Activated CD4-positive, alpha-beta T cell treated with anti-CD3 and anti-CD28 coated beads, Interleukin-2, amount 10 ng/mL, durations not matched to agents 7 days and 5 days (primary cell): ENCODE data around the gene GJB3. TPM values are rescaled to one million over a fixed set of nuclear protein-coding genes. Genes with fewer than 3 reads are reported as not detected.
"Not testable (repeated sequence)": the region's sequence is repeated elsewhere in the genome, so short reads cannot be mapped to it uniquely, and the experiment has no call there.

ENCODE experiments used
- CTCF ChIA-PET: fragments of 350-600 bp; sonication (Branson Sonifier 250); formaldehyde crosslinking; loops from one replicate; lab custom pipeline; 2021; ENCODE audit warnings: antibody characterized with exemption; lab: Charles Lee
- POLR2A ChIA-PET: fragments of 350-600 bp; sonication (Branson Sonifier 250); formaldehyde crosslinking; loops from one replicate; lab custom pipeline; 2021; ENCODE audit warnings: antibody characterized with exemption; lab: Charles Lee
- DNase-seq: peaks from one replicate; pipeline ENCODE4 v3.0.0-alpha.2; 2020
- H3K27ac Mint-ChIP-seq: one replicate; pipeline ENCODE4 v1.8.0; 2021; ENCODE audit warnings: mild to moderate bottlenecking, moderate library complexity, mixed read lengths
- H3K27me3 Mint-ChIP-seq: one replicate; pipeline ENCODE4 v1.8.0; 2021; ENCODE audit warnings: mixed read lengths
- H3K36me3 Mint-ChIP-seq: one replicate; pipeline ENCODE4 v1.8.0; 2021; ENCODE audit warnings: low read depth, mixed read lengths
- H3K4me1 Mint-ChIP-seq: one replicate; pipeline ENCODE4 v1.8.0; 2021; ENCODE audit warnings: mixed read lengths
- H3K4me3 Mint-ChIP-seq: one replicate; pipeline ENCODE4 v1.8.0; 2021; ENCODE audit warnings: mild to moderate bottlenecking, moderate library complexity, mixed read lengths
- H3K9me3 Mint-ChIP-seq: one replicate; pipeline ENCODE4 v1.8.0; 2021; ENCODE audit warnings: mixed read lengths
- total RNA-seq, 2 experiments: library from RNA; stranded (reverse); gene quantifications; one replicate each; pipeline ENCODE4 v1.2.3, GENCODE V29; 2021

GJB3 gene
- total RNA-seq = not detected

GRCh38 chr1:34781071-34781843 lies at the start of gene GJB3:
GJB3 (plus strand) TSS chr1:34781214; CDS start chr1:34784763, 3,549 bp downstream.
- Mint-ChIP-seq H3K4me3 (no peak within 1 kb of the TSS), H3K27me3 (peaks cover 38% of the 10 kb centered on the region), H3K9me3 (no peaks in the 10 kb centered on the region), H3K27ac (no peak within 1 kb of the TSS), H3K4me1 (no peaks in the 10 kb centered on the region), H3K36me3 (no peaks in the 10 kb centered on the region)
- ChIA-PET POLR2A (no interaction called here), CTCF (interaction anchor here (1.0 to 1.3 kb wide), 2 partner anchors 28 to 71 kb away, joined by 3 to 4 read pairs; no protein-coding TSS in a partner anchor)
- DNase-seq = no peak

GRCh38 chr1:34732831-34733230 lies 48.2 kb upstream of the GJB3 start:
- H3K9me3 Mint-ChIP-seq, POLR2A ChIA-PET, H3K27ac Mint-ChIP-seq, H3K4me3 Mint-ChIP-seq, H3K4me1 Mint-ChIP-seq, H3K36me3 Mint-ChIP-seq, CTCF ChIA-PET, H3K27me3 Mint-ChIP-seq, DNase-seq: not testable (repeated sequence)

GRCh38 chr1:34736692-34737091 lies 44.3 kb upstream of the GJB3 start:
- Mint-ChIP-seq H3K4me3 (no peak overlapping the region), H3K9me3 (no peaks in the 10 kb centered on the region), H3K36me3 (no peaks in the 10 kb centered on the region), H3K27ac (no peak overlapping the region), H3K27me3 (peaks cover 3% of the 10 kb centered on the region), H3K4me1 (no peaks in the 10 kb centered on the region)
- CTCF ChIA-PET = no interaction called here
- no peak for DNase-seq
- POLR2A ChIA-PET = no interaction called here

- H3K4me3 Mint-ChIP-seq, H3K9me3 Mint-ChIP-seq, DNase-seq, POLR2A ChIA-PET, H3K4me1 Mint-ChIP-seq, H3K36me3 Mint-ChIP-seq, H3K27ac Mint-ChIP-seq, CTCF ChIA-PET, H3K27me3 Mint-ChIP-seq: not testable (repeated sequence)
Observed at GRCh38 chr1:34737236-34737635, 43.8 kb upstream of the GJB3 start.

- no peaks in the 10 kb centered on the region for H3K36me3 Mint-ChIP-seq
- H3K27ac Mint-ChIP-seq = no peak overlapping the region
- POLR2A ChIA-PET = no interaction called here
- H3K9me3 Mint-ChIP-seq = no peaks in the 10 kb centered on the region
- no peaks in the 10 kb centered on the region for H3K4me1 Mint-ChIP-seq
- H3K27me3 Mint-ChIP-seq = peaks cover 3% of the 10 kb centered on the region
- no peak overlapping the region for H3K4me3 Mint-ChIP-seq
- no peak for DNase-seq
- CTCF ChIA-PET = interaction anchor here (0.7 to 1.0 kb wide), 2 partner anchors 120 to 167 kb away, joined by 3 read pairs; no protein-coding TSS in a partner anchor
Observed at GRCh38 chr1:34739613-34740012, 41.4 kb upstream of the GJB3 start.

GRCh38 chr1:34740161-34740868 lies 40.7 kb upstream of the GJB3 start:
- no peak for DNase-seq
- POLR2A ChIA-PET = no interaction called here
- no peak overlapping the region for H3K27ac Mint-ChIP-seq
- no peak overlapping the region for H3K4me3 Mint-ChIP-seq
- no peaks in the 10 kb centered on the region for H3K4me1 Mint-ChIP-seq
- peaks cover 3% of the 10 kb centered on the region for H3K27me3 Mint-ChIP-seq
- CTCF ChIA-PET = interaction anchor here (0.7 to 1.0 kb wide), 2 partner anchors 120 to 167 kb away, joined by 3 read pairs; no protein-coding TSS in a partner anchor
- no peaks in the 10 kb centered on the region for H3K9me3 Mint-ChIP-seq
- no peaks in the 10 kb centered on the region for H3K36me3 Mint-ChIP-seq

GRCh38 chr1:34742667-34743270 lies 38.2 kb upstream of the GJB3 start:
- POLR2A ChIA-PET = no interaction called here

GRCh38 chr1:34743775-34744174 lies 37.2 kb upstream of the GJB3 start:
- CTCF ChIA-PET = interaction anchor here (0.6 to 2.3 kb wide), 4 partner anchors 9 to 161 kb away, joined by 3 to 5 read pairs (median 3); no protein-coding TSS in a partner anchor
- POLR2A ChIA-PET = no interaction called here
- Mint-ChIP-seq H3K27ac (no peak overlapping the region), H3K4me1 (no peaks in the 10 kb centered on the region), H3K9me3 (no peaks in the 10 kb centered on the region), H3K36me3 (no peaks in the 10 kb centered on the region), H3K27me3 (peaks cover 3% of the 10 kb centered on the region), H3K4me3 (no peak overlapping the region)
- DNase-seq = no peak

More at GRCh38 chr1:34742667-34743270, 38.2 kb upstream of the GJB3 start:
- DNase-seq = peak; percentile 79
- Mint-ChIP-seq H3K27me3 (peaks cover 3% of the 10 kb centered on the region), H3K4me1 (no peaks in the 10 kb centered on the region), H3K9me3 (no peaks in the 10 kb centered on the region), H3K27ac (no peak overlapping the region), H3K4me3 (no peak overlapping the region), H3K36me3 (no peaks in the 10 kb centered on the region)
- CTCF ChIA-PET = interaction anchor here (0.6 to 2.3 kb wide), 12 partner anchors 8 to 1110 kb away, joined by 3 to 6 read pairs (median 3); no protein-coding TSS in a partner anchor

GRCh38 chr1:34744851-34745250 lies 36.2 kb upstream of the GJB3 start:
- H3K27me3 Mint-ChIP-seq = peaks cover 3% of the 10 kb centered on the region
- CTCF ChIA-PET = no interaction called here
- no peak overlapping the region for H3K27ac Mint-ChIP-seq
- H3K4me1 Mint-ChIP-seq = no peaks in the 10 kb centered on the region
- POLR2A ChIA-PET = no interaction called here
- H3K4me3 Mint-ChIP-seq = no peak overlapping the region
- H3K9me3 Mint-ChIP-seq = no peaks in the 10 kb centered on the region
- H3K36me3 Mint-ChIP-seq = no peaks in the 10 kb centered on the region
- DNase-seq = no peak

- no peaks in the 10 kb centered on the region for H3K9me3 Mint-ChIP-seq
- H3K27me3 Mint-ChIP-seq = peaks cover 3% of the 10 kb centered on the region
- no peak overlapping the region for H3K27ac Mint-ChIP-seq
- H3K4me1 Mint-ChIP-seq = no peaks in the 10 kb centered on the region
- ChIA-PET POLR2A (no interaction called here), CTCF (no interaction called here)
- H3K4me3 Mint-ChIP-seq = no peak overlapping the region
- DNase-seq = no peak
- no peaks in the 10 kb centered on the region for H3K36me3 Mint-ChIP-seq
Observed at GRCh38 chr1:34745666-34746065, 35.3 kb upstream of the GJB3 start.

GRCh38 chr1:34746101-34746500 lies 34.9 kb upstream of the GJB3 start:
- Mint-ChIP-seq H3K4me1 (no peaks in the 10 kb centered on the region), H3K4me3 (no peak overlapping the region), H3K27ac (no peak overlapping the region), H3K36me3 (no peaks in the 10 kb centered on the region), H3K27me3 (peaks cover 3% of the 10 kb centered on the region), H3K9me3 (no peaks in the 10 kb centered on the region)
- ChIA-PET CTCF (no interaction called here), POLR2A (no interaction called here)
- no peak for DNase-seq

GRCh38 chr1:34746785-34747637 lies 34.0 kb upstream of the GJB3 start:
- Mint-ChIP-seq H3K9me3 (no peaks in the 10 kb centered on the region), H3K27ac (no peak overlapping the region), H3K36me3 (no peaks in the 10 kb centered on the region), H3K4me1 (no peaks in the 10 kb centered on the region), H3K27me3 (peaks cover 3% of the 10 kb centered on the region), H3K4me3 (no peak overlapping the region)
- no peak for DNase-seq
- ChIA-PET POLR2A (no interaction called here), CTCF (no interaction called here)
